Activated CD4-positive, alpha-beta T cell treated with anti-CD3 and anti-CD28 coated beads, Interleukin-2, amount 50 U/mL, for 48 hours (primary cell): ENCODE data around the gene BPHL.
"Not testable (repeated sequence)": the region's sequence is repeated elsewhere in the genome, so short reads cannot be mapped to it uniquely, and the experiment has no call there.

Experiments
- DNase-seq, 2 experiments: peaks; one replicate each; pipeline ENCODE4 v3.0.0-alpha.2; 2020

The BPHL gene

GRCh38 chr6:3118353-3119039 lies at the start of gene BPHL:
Gene BPHL, plus strand, starts transcription at chr6:3118711. Its CDS starts 30 bp downstream, at chr6:3118741.
- DNase-seq, result peak; percentile 100

GRCh38 chr6:3071568-3071967 lies 46.9 kb upstream of the BPHL start:
- no peak for DNase-seq

GRCh38 chr6:3072798-3073197 lies 45.7 kb upstream of the BPHL start:
- DNase-seq, result no peak

- no peak for DNase-seq
Observed at GRCh38 chr6:3073382-3073781, 45.1 kb upstream of the BPHL start.

GRCh38 chr6:3075772-3076113 lies 42.8 kb upstream of the BPHL start:
- DNase-seq, result no peak

GRCh38 chr6:3076320-3076719 lies 42.2 kb upstream of the BPHL start:
- DNase-seq, result no peak

- no peak for DNase-seq
Observed at GRCh38 chr6:3077430-3077829, 41.1 kb upstream of the BPHL start.

- DNase-seq, result not testable (repeated sequence)
Observed at GRCh38 chr6:3078952-3079351, 39.6 kb upstream of the BPHL start.

- no peak for DNase-seq
Observed at GRCh38 chr6:3079682-3080081, 38.8 kb upstream of the BPHL start.

GRCh38 chr6:3081960-3082359 lies 36.6 kb upstream of the BPHL start:
- no peak for DNase-seq

- no peak for DNase-seq
Observed at GRCh38 chr6:3085074-3085473, 33.4 kb upstream of the BPHL start.

GRCh38 chr6:3086282-3086946 lies 32.1 kb upstream of the BPHL start:
- no peak for DNase-seq

GRCh38 chr6:3088446-3088845 lies 30.1 kb upstream of the BPHL start:
- no peak for DNase-seq

- DNase-seq, result no peak
Observed at GRCh38 chr6:3088968-3089367, 29.5 kb upstream of the BPHL start.

GRCh38 chr6:3090013-3090412 lies 28.5 kb upstream of the BPHL start:
- no peak for DNase-seq

GRCh38 chr6:3094815-3095214 lies 23.7 kb upstream of the BPHL start:
- no peak for DNase-seq

- DNase-seq, result no peak
Observed at GRCh38 chr6:3102875-3103274, 15.6 kb upstream of the BPHL start.

- DNase-seq, result no peak
Observed at GRCh38 chr6:3108746-3109414, 9.6 kb upstream of the BPHL start.

- DNase-seq, result no peak
Observed at GRCh38 chr6:3109761-3110160, 8.8 kb upstream of the BPHL start.

- DNase-seq, result no peak
Observed at GRCh38 chr6:3114377-3114776, 4.1 kb upstream of the BPHL start.

- DNase-seq, result no peak
Observed at GRCh38 chr6:3117912-3118352, 579 bp upstream of the BPHL start.

- no peak for DNase-seq
Observed at GRCh38 chr6:3119040-3119723, 671 bp downstream of the BPHL start.

GRCh38 chr6:3120765-3121089 lies 2.2 kb downstream of the BPHL start:
- DNase-seq, result no peak

- DNase-seq, result no peak
Observed at GRCh38 chr6:3122823-3123182, 4.3 kb downstream of the BPHL start.
